Peyer's patch (tissue), 4 donors: ENCODE data around the gene ZNF582.

Experiments
- POLR2A ChIP-seq, 2 donors: fragments of 450-650 bp; IDR thresholded peaks; one replicate each; pipeline ENCODE4 v1.5.1; 2017; ENCODE audit warnings: antibody characterized with exemption in 2 of 2, mild to moderate bottlenecking in 2 of 2, moderate library complexity in 2 of 2
- TF ChIP-seq, protein P1 (sequence below), 6 experiments: fragments of 450-650 bp in 4 of 6; fragments of 200-600 bp in 2 of 6; sonication (generic) in 1 of 6; IDR thresholded peaks; one replicate each; pipeline ENCODE4 v1.5.1; 2017 to 2019; ENCODE audit warnings: antibody characterized with exemption in 6 of 6, mild to moderate bottlenecking in 3 of 6, moderate library complexity in 1 of 6

DNA sequence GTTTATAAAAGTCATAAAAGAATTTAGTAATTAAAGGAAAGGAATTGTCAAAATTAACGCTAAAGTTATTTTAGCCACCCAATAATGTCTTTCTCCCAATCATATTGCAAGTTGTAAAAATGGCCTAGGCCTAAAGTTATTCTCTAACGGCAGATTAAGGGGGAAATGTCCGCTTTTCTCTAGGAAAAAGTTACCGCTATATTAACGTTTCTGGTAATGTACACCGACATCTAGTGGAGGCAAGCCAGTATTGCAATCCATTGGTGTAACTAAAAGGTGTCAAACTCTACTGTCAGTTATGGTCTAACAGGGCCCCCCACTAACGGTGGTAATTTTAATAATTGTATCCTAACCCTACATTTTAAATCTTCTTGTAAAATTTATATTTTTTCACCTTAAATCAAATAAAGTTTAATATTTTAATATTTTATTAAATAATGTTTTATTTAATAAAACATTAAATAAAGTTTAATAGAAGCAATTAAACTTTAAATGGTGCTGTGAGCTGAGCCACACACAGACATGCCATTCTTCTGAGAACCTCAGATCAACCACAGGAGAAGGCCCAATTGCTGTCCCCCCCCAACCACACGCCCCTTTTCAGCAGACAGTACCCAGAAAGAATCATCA, 42.8 kb downstream of the ZNF582 start:
- TF ChIP-seq POLR2A (IDR thresholded peaks at IDR 0.05) = no peak
- TF ChIP-seq, protein P1, sequence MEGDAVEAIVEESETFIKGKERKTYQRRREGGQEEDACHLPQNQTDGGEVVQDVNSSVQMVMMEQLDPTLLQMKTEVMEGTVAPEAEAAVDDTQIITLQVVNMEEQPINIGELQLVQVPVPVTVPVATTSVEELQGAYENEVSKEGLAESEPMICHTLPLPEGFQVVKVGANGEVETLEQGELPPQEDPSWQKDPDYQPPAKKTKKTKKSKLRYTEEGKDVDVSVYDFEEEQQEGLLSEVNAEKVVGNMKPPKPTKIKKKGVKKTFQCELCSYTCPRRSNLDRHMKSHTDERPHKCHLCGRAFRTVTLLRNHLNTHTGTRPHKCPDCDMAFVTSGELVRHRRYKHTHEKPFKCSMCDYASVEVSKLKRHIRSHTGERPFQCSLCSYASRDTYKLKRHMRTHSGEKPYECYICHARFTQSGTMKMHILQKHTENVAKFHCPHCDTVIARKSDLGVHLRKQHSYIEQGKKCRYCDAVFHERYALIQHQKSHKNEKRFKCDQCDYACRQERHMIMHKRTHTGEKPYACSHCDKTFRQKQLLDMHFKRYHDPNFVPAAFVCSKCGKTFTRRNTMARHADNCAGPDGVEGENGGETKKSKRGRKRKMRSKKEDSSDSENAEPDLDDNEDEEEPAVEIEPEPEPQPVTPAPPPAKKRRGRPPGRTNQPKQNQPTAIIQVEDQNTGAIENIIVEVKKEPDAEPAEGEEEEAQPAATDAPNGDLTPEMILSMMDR (IDR thresholded peaks at IDR 0.05) = peak; percentile 68 to 92 (median 75)
